Measurements from ENCODE around the gene STXBP6. TPM values are rescaled to one million over a fixed set of nuclear protein-coding genes. Genes with fewer than 3 reads are reported as not detected.
"Not testable (repeated sequence)": the region's sequence is repeated elsewhere in the genome, so short reads cannot be mapped to it uniquely, and the experiment has no call there.

Gene STXBP6
- total RNA-seq, 2 donors from 2014 or later, result 19.9 to 28.3 TPM

DNA sequence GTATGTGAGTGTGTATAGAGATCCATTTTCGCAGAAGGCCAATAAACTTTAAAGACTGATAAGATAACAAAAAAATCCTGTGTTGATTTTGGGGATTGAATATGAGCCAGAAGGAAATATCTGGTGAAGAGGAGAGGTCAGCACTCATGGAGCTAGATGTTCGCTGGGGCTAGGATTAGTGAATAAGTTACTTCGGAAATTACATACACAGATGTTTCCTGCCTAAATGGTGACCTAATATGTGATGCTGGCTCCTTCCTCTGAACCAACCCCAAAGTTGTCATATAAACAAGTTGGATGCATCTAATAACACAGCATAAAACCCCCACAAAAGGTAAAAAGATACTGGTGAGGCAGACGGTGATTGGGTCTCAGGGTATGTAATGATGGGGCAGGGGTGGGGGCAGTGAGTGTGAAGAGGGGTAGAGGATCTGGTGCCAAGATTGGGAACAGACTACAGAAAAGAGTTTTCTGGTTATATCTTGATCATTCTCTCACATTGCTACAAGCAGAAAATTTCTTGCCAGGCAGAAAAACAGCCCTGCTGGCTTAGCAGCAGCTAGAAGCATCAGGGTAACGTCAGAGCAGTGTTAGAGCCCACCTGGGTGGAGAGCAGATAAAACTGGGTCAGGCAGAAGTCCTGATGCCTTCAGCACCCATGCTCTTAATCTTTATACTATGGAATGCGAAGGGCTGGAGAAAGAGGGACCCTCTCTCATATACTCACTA lies 275.6 kb downstream of the STXBP6 start:
- intact Hi-C loops (cut with DNase I, micrococcal nuclease), result no loop called here
- no peak for ATAC-seq
- DNase-seq, result no peak

GRCh38 chr14:24773564-24773963 lies 276.4 kb downstream of the STXBP6 start:
- DNase-seq; intact Hi-C loops (cut with DNase I, micrococcal nuclease); ATAC-seq: not testable (repeated sequence)

GRCh38 chr14:24766434-24766833 lies 283.5 kb downstream of the STXBP6 start:
- intact Hi-C loops (cut with DNase I, micrococcal nuclease), result no loop called here
- no peak for ATAC-seq

DNA sequence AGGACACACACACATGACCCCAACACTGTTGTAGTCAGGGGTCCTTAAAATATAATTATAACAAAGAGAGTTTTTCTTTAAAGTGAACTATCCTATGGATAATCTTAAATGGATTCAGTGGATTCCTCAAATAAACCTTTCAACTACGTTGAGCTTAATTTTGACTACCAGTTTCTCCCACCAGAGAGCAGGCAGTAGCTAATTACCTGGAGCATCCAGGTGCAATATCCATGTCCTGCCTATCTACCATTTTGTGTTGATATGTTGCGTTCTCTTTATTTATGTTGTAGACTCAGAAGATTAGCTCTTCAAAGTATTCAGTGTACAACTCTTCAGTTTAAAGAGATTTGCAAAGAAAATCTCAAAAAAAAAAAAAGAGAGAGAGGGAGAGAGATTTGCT lies 288.8 kb downstream of the STXBP6 start:
- intact Hi-C loops (cut with DNase I, micrococcal nuclease), result no loop called here
- no peak for ATAC-seq
- DNase-seq, result no peak

More at GRCh38 chr14:24766434-24766833, 283.5 kb downstream of the STXBP6 start:
- DNase-seq, result no peak
